GM12891 (cell line): Measurements from ENCODE around the gene SLCO2A1.

Source experiments
- POLR2A ChIP-seq: IDR thresholded peaks from 2 replicates; pipeline ENCODE4 v1.6.1; 2011; ENCODE audit warnings: low read depth, low read length, control low read depth
- POU2F2 ChIP-seq: IDR thresholded peaks from 2 replicates; pipeline ENCODE4 v1.6.1; 2011; ENCODE audit warnings: low read depth, mild to moderate bottlenecking, control low read depth, low read length, moderate library complexity
- SPI1 ChIP-seq: IDR thresholded peaks from 2 replicates; pipeline ENCODE4 v1.6.1; 2011; ENCODE audit warnings: low read depth, low read length, control low read depth
- TAF1 ChIP-seq: IDR thresholded peaks from 2 replicates; pipeline ENCODE4 v1.6.1; 2011; ENCODE audit warnings: low read depth, low read length, control low read depth

DNA sequence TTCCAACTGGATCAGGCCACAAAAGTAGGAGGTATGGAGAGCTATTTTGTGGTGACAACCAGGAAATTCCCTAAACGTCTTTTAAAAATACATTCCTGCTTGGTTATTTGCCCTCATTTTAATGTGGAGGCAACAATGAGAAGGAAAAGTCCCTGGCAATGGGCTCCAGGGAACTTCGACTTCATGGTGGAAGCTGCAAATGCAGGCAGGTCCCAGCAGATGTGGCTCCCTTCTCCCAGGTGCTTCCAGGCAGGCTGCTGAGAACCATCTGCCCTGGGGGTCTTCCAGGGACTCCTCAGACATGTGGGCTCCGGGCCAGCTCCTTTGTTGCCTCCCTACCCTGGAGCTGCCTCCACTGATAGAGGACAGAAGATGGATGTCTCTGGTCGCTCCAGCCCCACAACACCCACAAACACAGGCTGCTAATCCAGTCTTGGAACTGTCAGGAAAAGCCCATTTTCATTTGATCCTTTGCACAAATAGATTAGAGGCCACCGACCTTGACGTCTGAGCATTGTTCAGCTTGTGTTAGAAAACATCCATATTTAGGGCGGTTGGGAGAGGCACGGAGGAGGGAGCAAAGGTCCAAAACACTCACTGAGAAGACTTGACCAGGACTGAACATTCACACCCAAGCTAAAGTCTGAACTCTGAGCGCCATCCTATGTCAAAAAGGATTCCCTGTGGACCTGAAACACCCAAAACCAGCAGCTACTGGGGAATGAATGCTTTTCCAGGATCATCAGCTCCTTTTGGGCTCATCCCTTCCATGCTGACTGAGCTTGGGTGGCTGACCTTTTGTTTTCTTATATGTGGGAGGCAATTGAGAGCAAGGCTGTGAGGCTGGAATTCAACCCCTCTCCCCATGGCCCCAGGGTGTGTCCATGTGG lies 30.2 kb upstream of the SLCO2A1 start:
- TF ChIP-seq POLR2A: no peak
- no peak for TF ChIP-seq SPI1
- no peak for TF ChIP-seq POU2F2
- TF ChIP-seq TAF1: no peak
